LNCaP clone FGC (cell line): ENCODE data around the gene ARL8B.
A peak's percentile ranks its signal among the peaks of the same experiment; 100 is the strongest.

Experiments used
- DNase-seq: peaks from one replicate; pipeline ENCODE4 v3.0.0-alpha.2; 2011; ENCODE audit warnings: low read depth
- H3K4me3 ChIP-seq: 2 replicates; pipeline ENCODE4 v1.5.1; 2011; ENCODE audit warnings: mild to moderate bottlenecking, low read depth, low read length, control low read depth
- CTCF ChIP-seq: IDR thresholded peaks from 2 replicates; pipeline ENCODE4 v1.5.1; 2012; ENCODE audit warnings: mild to moderate bottlenecking; ENCODE audit not compliant: control insufficient read depth, insufficient read depth; ENCODE audit errors: extremely low read depth

Gene ARL8B

GRCh38 chr3:5123937-5124336 lies 1.8 kb downstream of the ARL8B start:
- peak overlapping the region; percentile 99 for H3K4me3 ChIP-seq
- no peak for TF ChIP-seq CTCF
- no peak for DNase-seq

- H3K4me3 ChIP-seq = no peak overlapping the region
- TF ChIP-seq CTCF = no peak
- no peak for DNase-seq
Observed at GRCh38 chr3:5126586-5126985, 4.5 kb downstream of the ARL8B start.

- no peak overlapping the region for H3K4me3 ChIP-seq
- no peak for TF ChIP-seq CTCF
- DNase-seq = no peak
Observed at GRCh38 chr3:5128849-5129248, 6.8 kb downstream of the ARL8B start.

GRCh38 chr3:5133239-5134018 lies 11.3 kb downstream of the ARL8B start:
- no peak overlapping the region for H3K4me3 ChIP-seq
- TF ChIP-seq CTCF = no peak
- DNase-seq = no peak

- no peak overlapping the region for H3K4me3 ChIP-seq
- no peak for TF ChIP-seq CTCF
- no peak for DNase-seq
Observed at GRCh38 chr3:5134019-5134391, 11.9 kb downstream of the ARL8B start.

GRCh38 chr3:5134499-5134898 lies 12.4 kb downstream of the ARL8B start:
- no peak for TF ChIP-seq CTCF
- H3K4me3 ChIP-seq = no peak overlapping the region

More at GRCh38 chr3:5134499-5134898, 12.4 kb downstream of the ARL8B start:
- no peak for DNase-seq
